GM23338 (cell line): ENCODE measurements around the gene JARID2. TPM values are rescaled to one million over a fixed set of nuclear protein-coding genes. Genes with fewer than 3 reads are reported as not detected.

Experiments
- ATAC-seq: fragments of 200-7000 bp; cut with Tn5 transposase; 3 replicates; pipeline ENCODE4 v1.9.1; 2020
- DNase-seq: peaks from one replicate; pipeline ENCODE4 v3.0.0-alpha.2; 2015; ENCODE audit warnings: low spot score
- H2AFZ ChIP-seq: fragments of 200-600 bp; sonication (generic); 2 replicates; pipeline ENCODE4 v1.8.0; 2016; ENCODE audit warnings: antibody characterized with exemption, mild to moderate bottlenecking, moderate library complexity
- H3F3A ChIP-seq: fragments of 200-600 bp; sonication (generic); replicated peaks from 2 replicates; pipeline ENCODE4 v1.8.0; 2017; ENCODE audit warnings: antibody characterized with exemption, mixed run types, low read depth
- H3K27ac ChIP-seq: fragments of 200-600 bp; sonication (generic); 2 replicates; pipeline ENCODE4 v1.6.1; 2016; ENCODE audit warnings: low read depth
- H3K27me3 ChIP-seq: fragments of 200-600 bp; sonication (generic); 2 replicates; pipeline ENCODE4 v1.8.0; 2016; ENCODE audit warnings: mild to moderate bottlenecking, mixed run types, moderate library complexity; ENCODE audit not compliant: insufficient read depth
- H3K36me3 ChIP-seq: fragments of 200-600 bp; sonication (generic); 2 replicates; pipeline ENCODE4 v1.8.0; 2016; ENCODE audit warnings: mild to moderate bottlenecking; ENCODE audit not compliant: insufficient read depth
- H3K4me1 ChIP-seq: fragments of 200-600 bp; sonication (generic); 2 replicates; pipeline ENCODE4 v1.8.0; 2016; ENCODE audit warnings: mild to moderate bottlenecking, moderate library complexity; ENCODE audit not compliant: insufficient read depth
- H3K4me2 ChIP-seq: fragments of 200-600 bp; sonication (generic); 2 replicates; pipeline ENCODE4 v1.7.1; 2017; ENCODE audit warnings: mixed run types
- H3K4me3 ChIP-seq: fragments of 200-600 bp; sonication (generic); 2 replicates; pipeline ENCODE4 v1.6.1; 2016; ENCODE audit warnings: mixed run types
- H3K79me2 ChIP-seq: fragments of 200-600 bp; sonication (generic); replicated peaks from 2 replicates; pipeline ENCODE4 v1.8.0; 2017; ENCODE audit warnings: mild to moderate bottlenecking; ENCODE audit not compliant: insufficient read depth
- H3K9me2 ChIP-seq: fragments of 200-600 bp; sonication (generic); 2 replicates; pipeline ENCODE4 v1.8.0; 2017; ENCODE audit not compliant: insufficient read depth
- H4K20me1 ChIP-seq: fragments of 200-600 bp; sonication (generic); replicated peaks from 2 replicates; pipeline ENCODE4 v1.8.0; 2017; ENCODE audit warnings: mild to moderate bottlenecking; ENCODE audit not compliant: insufficient read depth
- H3K27ac Mint-ChIP-seq: 2 replicates; pipeline ENCODE4 v1.8.0; 2020; ENCODE audit warnings: inconsistent platforms, mild to moderate bottlenecking, moderate library complexity, mixed read lengths
- H3K27me3 Mint-ChIP-seq: 3 replicates; pipeline ENCODE4 v1.8.0; 2022; ENCODE audit warnings: low read depth, mild to moderate bottlenecking, moderate library complexity, mixed read lengths, inconsistent platforms; ENCODE audit not compliant: insufficient read depth, poor library complexity
- H3K36me3 Mint-ChIP-seq: 3 replicates; pipeline ENCODE4 v1.8.0; 2021; ENCODE audit warnings: low read depth, mild to moderate bottlenecking, inconsistent platforms, moderate library complexity, mixed read lengths
- H3K4me1 Mint-ChIP-seq: 3 replicates; pipeline ENCODE4 v1.8.0; 2020; ENCODE audit warnings: mild to moderate bottlenecking, inconsistent platforms, mixed read lengths
- H3K4me3 Mint-ChIP-seq: 3 replicates; pipeline ENCODE4 v1.8.0; 2021; ENCODE audit warnings: moderate library complexity, mild to moderate bottlenecking, inconsistent platforms, mixed read lengths
- H3K9me3 Mint-ChIP-seq: 3 replicates; pipeline ENCODE4 v1.8.0; 2020; ENCODE audit warnings: moderate library complexity, mild to moderate bottlenecking, inconsistent platforms, mixed read lengths
- EZH2phosphoT487 ChIP-seq: fragments of 200-600 bp; sonication (generic); IDR thresholded peaks from one replicate; pipeline ENCODE4 v1.8.1; 2018; ENCODE audit warnings: antibody characterized with exemption; ENCODE audit not compliant: unreplicated experiment
- JUNB ChIP-seq: IDR thresholded peaks from one replicate; pipeline ENCODE4 v1.6.1; 2016; ENCODE audit warnings: antibody characterized with exemption; ENCODE audit not compliant: unreplicated experiment
- NANOG ChIP-seq: IDR thresholded peaks from 2 replicates; pipeline ENCODE4 v1.6.1; 2016; ENCODE audit warnings: antibody characterized with exemption, borderline replicate concordance
- ZNF114 ChIP-seq: fragments of 250-450 bp; sonication (Bioruptor Pico); IDR thresholded peaks from 2 replicates; pipeline ENCODE4 v1.5.0; 2020; ENCODE audit warnings: mild to moderate bottlenecking, moderate library complexity
- polyA plus RNA-seq: library from polyadenylated mRNA; unstranded; fragments of >200 nt; fragmentation: Nextera tagmentation; extraction: Ambion mirVana; gene quantifications from 2 replicates; pipeline ENCODE4 v1.2.1, GENCODE V29; 2016
- total RNA-seq: library from RNA; depleted of rRNA; stranded (reverse); fragments of >200 nt; shearing (Covaris generic); gene quantifications from 2 replicates; pipeline ENCODE4 v1.2.3, GENCODE V29; 2014
- TF ChIP-seq, protein P1 (sequence below), 2 experiments: fragments of 200-600 bp in 1 of 2; sonication (generic) in 1 of 2; conservative IDR thresholded peaks; 2 replicates each; pipeline versions ENCODE4 v1.5.1 to v1.6.1; 2016 to 2017; ENCODE audit warnings: antibody characterized with exemption in 2 of 2, low read depth in 2 of 2, mild to moderate bottlenecking in 2 of 2, moderate library complexity in 1 of 2
- TF ChIP-seq, protein P2 (sequence below): IDR thresholded peaks from one replicate; pipeline ENCODE4 v1.6.1; 2018; ENCODE audit warnings: antibody characterized with exemption; ENCODE audit not compliant: unreplicated experiment
- TF ChIP-seq, protein P3 (sequence below): IDR thresholded peaks from 2 replicates; pipeline ENCODE4 v1.6.1; 2016; ENCODE audit warnings: antibody characterized with exemption

Gene JARID2
- total and polyA plus RNA-seq, 2 experiments from 2014 or later, result 92.8 to 196 TPM

DNA sequence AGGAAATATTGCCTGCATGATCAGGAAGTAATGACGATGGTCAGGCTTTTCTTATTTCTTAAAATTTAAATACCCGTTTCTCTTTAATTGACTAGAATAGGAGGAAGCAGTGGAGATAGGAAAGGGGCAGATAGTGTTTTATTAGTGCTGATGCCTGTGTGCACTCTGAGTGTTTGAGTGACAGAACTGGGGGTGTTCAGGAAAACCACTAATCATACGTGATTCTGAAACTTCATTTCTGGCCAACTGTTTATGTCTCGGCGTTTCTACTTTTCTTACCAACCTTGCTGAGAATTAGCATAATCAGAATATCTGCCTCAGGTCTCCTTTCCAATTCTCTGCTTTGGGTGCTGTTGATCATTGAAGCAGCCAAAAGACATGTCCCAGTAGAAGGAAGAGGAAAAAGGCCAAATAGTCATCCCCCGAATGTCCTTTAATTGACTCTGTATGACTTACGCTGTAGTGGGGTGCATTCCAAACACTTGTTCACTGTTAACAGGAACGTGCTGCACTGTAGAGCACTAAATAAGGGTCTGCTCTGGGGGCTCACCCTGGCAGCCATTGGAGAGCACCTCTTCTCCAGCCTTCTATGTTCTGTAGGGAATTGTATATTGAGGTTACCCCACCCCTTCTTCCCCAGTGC lies 152.9 kb downstream of the JARID2 start:
- Histone ChIP-seq H3K79me2 (peaks cover 100% of the 10 kb centered on the region), H3K4me1 (peaks cover 99% of the 10 kb centered on the region), H2AFZ (no peak overlapping the region), H3K27ac (0 out of 2 replicates have a peak overlapping the region, but pooled peaks have one; percentile 11), H3K4me2 (peak overlapping the region; percentile 55), H3K9me2 (no peaks in the 10 kb centered on the region), H3K27me3 (no peaks in the 10 kb centered on the region), H3K36me3 (no peaks in the 10 kb centered on the region), H3K4me3 (peak overlapping the region; percentile 34), H4K20me1 (peaks cover 96% of the 10 kb centered on the region), H3F3A (peaks cover 17% of the 10 kb centered on the region; the same call in 1 of the 2 replicates)
- no peak for ATAC-seq
- H3K9me3 Mint-ChIP-seq, result no peaks in the 10 kb centered on the region; the same call in 2 of the 3 replicates
- H3K36me3 Mint-ChIP-seq, result peaks cover 12% of the 10 kb centered on the region; the same call in 2 of the 3 replicates
- DNase-seq, result no peak
- TF ChIP-seq, protein P1, sequence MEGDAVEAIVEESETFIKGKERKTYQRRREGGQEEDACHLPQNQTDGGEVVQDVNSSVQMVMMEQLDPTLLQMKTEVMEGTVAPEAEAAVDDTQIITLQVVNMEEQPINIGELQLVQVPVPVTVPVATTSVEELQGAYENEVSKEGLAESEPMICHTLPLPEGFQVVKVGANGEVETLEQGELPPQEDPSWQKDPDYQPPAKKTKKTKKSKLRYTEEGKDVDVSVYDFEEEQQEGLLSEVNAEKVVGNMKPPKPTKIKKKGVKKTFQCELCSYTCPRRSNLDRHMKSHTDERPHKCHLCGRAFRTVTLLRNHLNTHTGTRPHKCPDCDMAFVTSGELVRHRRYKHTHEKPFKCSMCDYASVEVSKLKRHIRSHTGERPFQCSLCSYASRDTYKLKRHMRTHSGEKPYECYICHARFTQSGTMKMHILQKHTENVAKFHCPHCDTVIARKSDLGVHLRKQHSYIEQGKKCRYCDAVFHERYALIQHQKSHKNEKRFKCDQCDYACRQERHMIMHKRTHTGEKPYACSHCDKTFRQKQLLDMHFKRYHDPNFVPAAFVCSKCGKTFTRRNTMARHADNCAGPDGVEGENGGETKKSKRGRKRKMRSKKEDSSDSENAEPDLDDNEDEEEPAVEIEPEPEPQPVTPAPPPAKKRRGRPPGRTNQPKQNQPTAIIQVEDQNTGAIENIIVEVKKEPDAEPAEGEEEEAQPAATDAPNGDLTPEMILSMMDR (conservative IDR thresholded peaks at IDR 0.05; ENCODE audit: low read depth in 2 of 2), result no peak
- no peak for TF ChIP-seq NANOG
- no peak for TF ChIP-seq JUNB
- TF ChIP-seq EZH2phosphoT487, result no peak
- TF ChIP-seq, protein P2, sequence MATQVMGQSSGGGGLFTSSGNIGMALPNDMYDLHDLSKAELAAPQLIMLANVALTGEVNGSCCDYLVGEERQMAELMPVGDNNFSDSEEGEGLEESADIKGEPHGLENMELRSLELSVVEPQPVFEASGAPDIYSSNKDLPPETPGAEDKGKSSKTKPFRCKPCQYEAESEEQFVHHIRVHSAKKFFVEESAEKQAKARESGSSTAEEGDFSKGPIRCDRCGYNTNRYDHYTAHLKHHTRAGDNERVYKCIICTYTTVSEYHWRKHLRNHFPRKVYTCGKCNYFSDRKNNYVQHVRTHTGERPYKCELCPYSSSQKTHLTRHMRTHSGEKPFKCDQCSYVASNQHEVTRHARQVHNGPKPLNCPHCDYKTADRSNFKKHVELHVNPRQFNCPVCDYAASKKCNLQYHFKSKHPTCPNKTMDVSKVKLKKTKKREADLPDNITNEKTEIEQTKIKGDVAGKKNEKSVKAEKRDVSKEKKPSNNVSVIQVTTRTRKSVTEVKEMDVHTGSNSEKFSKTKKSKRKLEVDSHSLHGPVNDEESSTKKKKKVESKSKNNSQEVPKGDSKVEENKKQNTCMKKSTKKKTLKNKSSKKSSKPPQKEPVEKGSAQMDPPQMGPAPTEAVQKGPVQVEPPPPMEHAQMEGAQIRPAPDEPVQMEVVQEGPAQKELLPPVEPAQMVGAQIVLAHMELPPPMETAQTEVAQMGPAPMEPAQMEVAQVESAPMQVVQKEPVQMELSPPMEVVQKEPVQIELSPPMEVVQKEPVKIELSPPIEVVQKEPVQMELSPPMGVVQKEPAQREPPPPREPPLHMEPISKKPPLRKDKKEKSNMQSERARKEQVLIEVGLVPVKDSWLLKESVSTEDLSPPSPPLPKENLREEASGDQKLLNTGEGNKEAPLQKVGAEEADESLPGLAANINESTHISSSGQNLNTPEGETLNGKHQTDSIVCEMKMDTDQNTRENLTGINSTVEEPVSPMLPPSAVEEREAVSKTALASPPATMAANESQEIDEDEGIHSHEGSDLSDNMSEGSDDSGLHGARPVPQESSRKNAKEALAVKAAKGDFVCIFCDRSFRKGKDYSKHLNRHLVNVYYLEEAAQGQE, result no peak
- no peak for TF ChIP-seq ZNF114
- TF ChIP-seq, protein P3, sequence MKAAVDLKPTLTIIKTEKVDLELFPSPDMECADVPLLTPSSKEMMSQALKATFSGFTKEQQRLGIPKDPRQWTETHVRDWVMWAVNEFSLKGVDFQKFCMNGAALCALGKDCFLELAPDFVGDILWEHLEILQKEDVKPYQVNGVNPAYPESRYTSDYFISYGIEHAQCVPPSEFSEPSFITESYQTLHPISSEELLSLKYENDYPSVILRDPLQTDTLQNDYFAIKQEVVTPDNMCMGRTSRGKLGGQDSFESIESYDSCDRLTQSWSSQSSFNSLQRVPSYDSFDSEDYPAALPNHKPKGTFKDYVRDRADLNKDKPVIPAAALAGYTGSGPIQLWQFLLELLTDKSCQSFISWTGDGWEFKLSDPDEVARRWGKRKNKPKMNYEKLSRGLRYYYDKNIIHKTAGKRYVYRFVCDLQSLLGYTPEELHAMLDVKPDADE, result no peak
- peaks cover 81% of the 10 kb centered on the region for H3K4me1 Mint-ChIP-seq
- no peak overlapping the region; the same call in 1 of the 2 replicates for H3K27ac Mint-ChIP-seq
- H3K4me3 Mint-ChIP-seq, result peak overlapping the region; percentile 44; the same call in 2 of the 3 replicates
- H3K27me3 Mint-ChIP-seq, result peaks cover 36% of the 10 kb centered on the region
